DND-41 (cell line): ENCODE measurements around the gene GNE.

Experiments
- ATAC-seq: fragments of 200-7000 bp; cut with Tn5 transposase; 3 replicates; pipeline ENCODE4 v1.9.1; 2021; ENCODE audit warnings: low read depth; ENCODE audit not compliant: insufficient read depth
- DNase-seq: peaks from one replicate; pipeline ENCODE4 v3.0.0-alpha.2; 2020
- H2AFZ ChIP-seq: 2 replicates; pipeline ENCODE4 v1.6.0; 2012; ENCODE audit warnings: low read depth, low read length
- H3K27ac ChIP-seq: 2 replicates; pipeline ENCODE4 v1.5.1; 2012; ENCODE audit warnings: low read length, inconsistent platforms
- H3K27me3 ChIP-seq: fragments of 200-600 bp; sonication (generic); 2 replicates; pipeline ENCODE4 v1.6.0; 2012; ENCODE audit warnings: low read length, mild to moderate bottlenecking, inconsistent platforms; ENCODE audit not compliant: insufficient read depth, poor library complexity
- H3K36me3 ChIP-seq: 2 replicates; pipeline ENCODE4 v1.5.1; 2012; ENCODE audit warnings: low read length, inconsistent platforms; ENCODE audit not compliant: insufficient read depth
- H3K4me1 ChIP-seq: 2 replicates; pipeline ENCODE4 v1.5.1; 2012; ENCODE audit warnings: mild to moderate bottlenecking, low read length; ENCODE audit not compliant: insufficient read depth
- H3K4me2 ChIP-seq: 2 replicates; pipeline ENCODE4 v1.6.0; 2012; ENCODE audit warnings: mild to moderate bottlenecking, moderate library complexity, low read length, inconsistent platforms; ENCODE audit not compliant: insufficient read depth
- H3K4me3 ChIP-seq, 2 experiments: fragments of 200-600 bp in 1 of 2; shearing (Covaris generic) in 1 of 2; 2 replicates each; pipeline ENCODE4 v1.5.1; 2012 to 2016; ENCODE audit warnings: inconsistent platforms in 2 of 2, low read length in 2 of 2, mild to moderate bottlenecking in 2 of 2, low read depth in 1 of 2, moderate library complexity in 1 of 2
- H3K79me2 ChIP-seq: 2 replicates; pipeline ENCODE4 v1.6.0; 2012; ENCODE audit warnings: low read length, inconsistent platforms; ENCODE audit not compliant: insufficient read depth
- H3K9ac ChIP-seq: 2 replicates; pipeline ENCODE4 v1.6.0; 2012; ENCODE audit warnings: low read depth, mild to moderate bottlenecking, inconsistent platforms, low read length, moderate library complexity
- H3K9me3 ChIP-seq: 2 replicates; pipeline ENCODE4 v1.5.1; 2012; ENCODE audit warnings: low read length, moderate library complexity, mild to moderate bottlenecking, inconsistent platforms; ENCODE audit not compliant: insufficient read depth, severe bottlenecking
- H4K20me1 ChIP-seq: 2 replicates; pipeline ENCODE4 v1.6.0; 2012; ENCODE audit warnings: low read length; ENCODE audit not compliant: insufficient read depth
- CTCF ChIP-seq: IDR thresholded peaks from 2 replicates; pipeline ENCODE4 v1.5.1; 2012; ENCODE audit warnings: borderline replicate concordance, low read length, moderate library complexity, mild to moderate bottlenecking; ENCODE audit not compliant: poor library complexity, severe bottlenecking; ENCODE audit errors: extremely low read depth
- EZH2 ChIP-seq: IDR thresholded peaks from 3 replicates; pipeline ENCODE4 v1.6.1; 2012; ENCODE audit warnings: borderline replicate concordance, low read depth, mild to moderate bottlenecking, moderate library complexity, low read length, inconsistent platforms; ENCODE audit not compliant: severe bottlenecking

Gene GNE

GRCh38 chr9:36293171-36293570 lies 34.9 kb upstream of the GNE start:
- ATAC-seq (no peak), DNase-seq (no peak)
- H3K27me3 ChIP-seq = no peaks in the 10 kb centered on the region
- no peaks in the 10 kb centered on the region for H3K9me3 ChIP-seq
- no peak overlapping the region for H3K4me3 ChIP-seq
- H4K20me1 ChIP-seq = no peaks in the 10 kb centered on the region
- no peak for TF ChIP-seq EZH2
- no peak for TF ChIP-seq CTCF
- H3K9ac ChIP-seq = no peak overlapping the region
- H3K79me2 ChIP-seq = no peaks in the 10 kb centered on the region
- no peaks in the 10 kb centered on the region for H3K36me3 ChIP-seq
- no peak overlapping the region for H2AFZ ChIP-seq
- H3K4me2 ChIP-seq = no peak overlapping the region
- H3K27ac ChIP-seq = no peak overlapping the region
- no peaks in the 10 kb centered on the region for H3K4me1 ChIP-seq

- no peak for TF ChIP-seq CTCF
- TF ChIP-seq EZH2 = no peak
- Histone ChIP-seq H3K4me3 (no peak overlapping the region), H3K27ac (no peak overlapping the region), H3K27me3 (no peaks in the 10 kb centered on the region), H3K79me2 (no peaks in the 10 kb centered on the region), H4K20me1 (no peaks in the 10 kb centered on the region), H3K36me3 (no peaks in the 10 kb centered on the region), H3K9me3 (no peaks in the 10 kb centered on the region), H3K4me2 (no peak overlapping the region), H2AFZ (no peak overlapping the region), H3K9ac (no peak overlapping the region), H3K4me1 (no peaks in the 10 kb centered on the region)
- no peak for ATAC-seq
- no peak for DNase-seq
Observed at GRCh38 chr9:36292641-36293040, 34.4 kb upstream of the GNE start.

- Histone ChIP-seq H3K36me3 (no peaks in the 10 kb centered on the region), H3K79me2 (no peaks in the 10 kb centered on the region), H3K27me3 (no peaks in the 10 kb centered on the region), H3K27ac (no peak overlapping the region), H3K9me3 (no peaks in the 10 kb centered on the region), H3K4me3 (no peak overlapping the region), H4K20me1 (no peaks in the 10 kb centered on the region), H3K4me1 (no peaks in the 10 kb centered on the region), H3K9ac (no peak overlapping the region), H3K4me2 (no peak overlapping the region), H2AFZ (no peak overlapping the region)
- DNase-seq (no peak), ATAC-seq (no peak)
- no peak for TF ChIP-seq CTCF
- TF ChIP-seq EZH2 = no peak
Observed at GRCh38 chr9:36290996-36291395, 32.7 kb upstream of the GNE start.
